GM21423 (cell line): ENCODE measurements around the gene NSUN5.
"Not testable (repeated sequence)": the region's sequence is repeated elsewhere in the genome, so short reads cannot be mapped to it uniquely, and the experiment has no call there.

Experiments used
- ATAC-seq: cut with Tn5 transposase; IDR thresholded peaks from one replicate; pipeline ENCODE4 v1.9.1; 2021; ENCODE audit warnings: mild to moderate bottlenecking, moderate library complexity; ENCODE audit not compliant: unreplicated experiment

The NSUN5 gene

GRCh38 chr7:73297706-73298105 is 10.9 kb downstream of the NSUN5 start:
- ATAC-seq: not testable (repeated sequence)

- not testable (repeated sequence) for ATAC-seq
These were observed 11.4 kb downstream of the NSUN5 start for GRCh38 chr7:73297235-73297634.

GRCh38 chr7:73277210-73277609 is 31.4 kb downstream of the NSUN5 start:
- ATAC-seq: not testable (repeated sequence)

GRCh38 chr7:73267813-73268212 is 40.8 kb downstream of the NSUN5 start:
- ATAC-seq: not testable (repeated sequence)

GRCh38 chr7:73266719-73267368 is 41.8 kb downstream of the NSUN5 start:
- peak; percentile 73 for ATAC-seq

- not testable (repeated sequence) for ATAC-seq
These were observed 46.2 kb downstream of the NSUN5 start for GRCh38 chr7:73262416-73262815.
